Kidney (tissue), 14 donors: Measurements from ENCODE around the gene KCNG2. TPM values are rescaled to one million over a fixed set of nuclear protein-coding genes. Genes with fewer than 3 reads are reported as not detected.

Experiments
- DNase-seq, 5 donors: peaks; one replicate each; pipeline ENCODE4 v3.0.0-alpha.2; 2013 to 2020
- FAIRE-seq: peaks from 2 replicates; lab custom pipeline; 2012; peaks lifted over from hg19 to GRCh38; lab: Jason Lieb, UNC
- H3K27ac ChIP-seq, 2 donors: one replicate each; pipeline ENCODE4 v1.7.0; 2013; ENCODE audit warnings: low read depth in 2 of 2, low read length in 2 of 2, inconsistent platforms in 1 of 2
- H3K27me3 ChIP-seq: one replicate; pipeline ENCODE4 v1.7.1; 2013; ENCODE audit warnings: low read length, inconsistent platforms; ENCODE audit not compliant: control insufficient read depth, insufficient read depth
- H3K36me3 ChIP-seq, 3 donors: one replicate each; pipeline versions ENCODE4 v1.7.0 to v1.7.1; 2013; ENCODE audit warnings: low read length in 3 of 3, control low read depth in 1 of 3, inconsistent platforms in 1 of 3; ENCODE audit not compliant: insufficient read depth in 3 of 3, control insufficient read depth in 2 of 3
- H3K4me1 ChIP-seq, 3 donors: one replicate each; pipeline versions ENCODE4 v1.7.0 to v1.7.1; 2013; ENCODE audit warnings: low read length in 3 of 3, inconsistent platforms in 1 of 3, low read depth in 1 of 3; ENCODE audit not compliant: control insufficient read depth in 2 of 3, insufficient read depth in 2 of 3
- H3K4me3 ChIP-seq, 3 donors: one replicate each; pipeline versions ENCODE4 v1.7.0 to v1.8.1; 2013; ENCODE audit warnings: low read length in 3 of 3, control low read depth in 1 of 3, inconsistent platforms in 1 of 3
- H3K9ac ChIP-seq, 3 donors: one replicate each; pipeline versions ENCODE4 v1.7.0 to v1.7.1; 2013; ENCODE audit warnings: low read length in 3 of 3, control low read depth in 1 of 3, inconsistent platforms in 1 of 3
- H3K9me3 ChIP-seq, 3 donors: one replicate each; pipeline versions ENCODE4 v1.7.0 to v1.7.1; 2013; ENCODE audit warnings: low read length in 3 of 3, control low read depth in 1 of 3, inconsistent platforms in 1 of 3; ENCODE audit not compliant: control insufficient read depth in 2 of 3, insufficient read depth in 1 of 3
- CTCF ChIP-seq: IDR thresholded peaks from 3 replicates; pipeline ENCODE4 v1.5.1; 2012; ENCODE audit warnings: mild to moderate bottlenecking, moderate library complexity, borderline replicate concordance; ENCODE audit not compliant: insufficient read depth; ENCODE audit errors: extremely low read depth
- intact Hi-C: fragments of 100-400 bp; cut with DNase I; formaldehyde crosslinking; loops from one replicate; pipeline ENCODE4 v1.11.1; 2022
- polyA plus RNA-seq: library from polyadenylated mRNA; stranded (reverse); fragments of 350-450 nt; fragmentation: Illumina TruSeq; extraction: RNeasy Lipid Tissue Mini Kit (QIAGEN cat#74804); gene quantifications from one replicate; pipeline ENCODE4 v1.2.3, GENCODE V29; 2014; ENCODE audit warnings: low read depth, low replicate concordance; ENCODE audit not compliant: insufficient read depth
- total RNA-seq: library from RNA; stranded (reverse); fragmentation: NEBNext Ultra II Directional; extraction: Animal tissue kit (Norgen Biotek cat#: 25700); gene quantifications from one replicate; pipeline ENCODE4 v1.2.1, GENCODE V29; 2021
- donor health status: control.
- donor health status: control.
- donor health status: control.
- donor health status: control.
- donor health status: control.
- donor health status: DM: yes; HTN: yes; CAD: no.
- donor health status: Normal renal cell carcinoma (clear cell type).

Gene KCNG2
- total and polyA plus RNA-seq, 2 donors from 2014 or later = 0.76 TPM; not detected in 1

GRCh38 chr18:79884963-79885728 lies 87.4 kb downstream of the KCNG2 start:
- DNase-seq (peak in 2 of 5 donors; percentile 6 to 41), FAIRE-seq (no peak)
- Histone ChIP-seq H3K9me3 (peaks cover 0 to 9% (median 3%) of the 10 kb centered on the region in 3 donors), H3K36me3 (no peaks in the 10 kb centered on the region), H3K4me1 (no peaks in the 10 kb centered on the region), H3K4me3 (no peak overlapping the region), H3K27ac (no peak overlapping the region), H3K9ac (no peak overlapping the region), H3K27me3 (no peaks in the 10 kb centered on the region)
- intact Hi-C loops = no loop called here
- TF ChIP-seq CTCF = no peak

- FAIRE-seq (no peak), DNase-seq (peak in 2 of 5 donors; percentile 21 to 74)
- intact Hi-C loops = no loop called here
- no peak for TF ChIP-seq CTCF
- Histone ChIP-seq H3K4me3 (no peak overlapping the region), H3K9ac (no peak overlapping the region), H3K27me3 (no peaks in the 10 kb centered on the region), H3K36me3 (no peaks in the 10 kb centered on the region), H3K27ac (no peak overlapping the region), H3K9me3 (peaks cover 0 to 22% (median 3%) of the 10 kb centered on the region in 3 donors), H3K4me1 (no peaks in the 10 kb centered on the region)
Observed at GRCh38 chr18:79887181-79888000, 89.7 kb downstream of the KCNG2 start.

- no peak overlapping the region for H3K9ac ChIP-seq
- FAIRE-seq = no peak
- no peaks in the 10 kb centered on the region for H3K4me1 ChIP-seq
- H3K9me3 ChIP-seq = peaks cover 0 to 28% (median 5%) of the 10 kb centered on the region in 3 donors
- no peak overlapping the region for H3K27ac ChIP-seq
- peak in 1 of 5 donors; percentile 40 for DNase-seq
- H3K36me3 ChIP-seq = no peaks in the 10 kb centered on the region
- no peak for TF ChIP-seq CTCF
- intact Hi-C loops = no loop called here
- no peaks in the 10 kb centered on the region for H3K27me3 ChIP-seq
- no peak overlapping the region for H3K4me3 ChIP-seq
Observed at GRCh38 chr18:79888016-79888415, 90.3 kb downstream of the KCNG2 start.
